ENCODE results near the gene CHRNA1. TPM values are rescaled to one million over a fixed set of nuclear protein-coding genes. Genes with fewer than 3 reads are reported as not detected.

CHRNA1 gene
- total and polyA plus RNA-seq, 2 of the 13 experiments (the other 11 are each of a cell fraction or from before 2014, with no cell fraction given): not detected

DNA sequence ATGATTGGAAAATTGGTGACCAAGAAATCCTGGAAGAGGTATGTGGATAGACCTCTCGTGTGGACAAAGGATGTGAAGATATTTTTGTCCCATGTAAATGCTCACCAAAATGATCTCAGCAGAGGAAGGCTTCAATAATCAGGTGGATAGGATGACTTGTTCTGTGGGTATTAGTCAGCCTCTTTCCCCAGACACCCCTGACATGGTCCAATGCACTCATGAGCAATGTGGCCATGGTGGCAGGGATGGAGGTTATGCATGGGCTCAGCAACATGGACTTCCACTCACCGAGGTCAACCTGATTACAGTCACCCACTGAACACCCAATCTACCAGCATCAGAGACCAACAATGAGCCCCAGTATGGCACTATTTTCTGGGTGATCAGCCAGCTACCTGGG, 20.2 kb downstream of the CHRNA1 start:
- peaks cover 0 to 27% of the 10 kb centered on the region in 2 experiments; a peak in 3 of 5 replicates for H3K27me3 ChIP-seq (ENCODE audit: control insufficient read depth in 1 of 2, insufficient read depth in 2 of 2, low read length in 2 of 2)
- no peak for ATAC-seq
- H3K9me3 ChIP-seq (ENCODE audit: low read length): no peaks in the 10 kb centered on the region
- H4K20me1 ChIP-seq (ENCODE audit: insufficient read depth, low read length): no peaks in the 10 kb centered on the region
- ChIA-PET POLR2A (no interaction called here), CTCF (ENCODE audit: low intra/inter-chr PET ratio, low total read pairs) (no interaction called here)
- WGBS (ENCODE audit: low lambda C conversion rate): 2% methylated on average over 2 of the region's 2 CpGs
- H3K4me2 ChIP-seq (ENCODE audit: low read depth, low read length): no peak overlapping the region
- H3K79me2 ChIP-seq (ENCODE audit: insufficient read depth, low read length): no peaks in the 10 kb centered on the region
- no peak overlapping the region for H3K27ac ChIP-seq (ENCODE audit: extremely low read length, insufficient read depth, low read length)
- H2AFZ ChIP-seq (ENCODE audit: low read length): no peak overlapping the region
- in situ Hi-C loops (cut with HindIII; ENCODE audit: extremely low pct_ligation_motif_present, low pct_unique_long_range_greater_than_20kb): no loop called here
- H3K4me3 ChIP-seq (replicated peaks in 1 of 3; ENCODE audit: insufficient read depth in 1 of 3, low read depth in 2 of 3, low read length in 3 of 3): no peak overlapping the region
- no peaks in the 10 kb centered on the region for H3K36me3 ChIP-seq (replicated peaks in 1 of 2; ENCODE audit: control insufficient read depth in 1 of 2, insufficient read depth in 2 of 2, low read length in 2 of 2)
- no peak for FAIRE-seq
- BruUV-seq (replicated peaks): no TSS peak
- intact Hi-C loops (cut with micrococcal nuclease; ENCODE audit: unreplicated experiment): no loop called here
- DNase-seq (ENCODE audit: low spot score): no peak
- no peak overlapping the region for H3K9ac ChIP-seq (ENCODE audit: insufficient read depth, low read depth, low read length)
- no peaks in the 10 kb centered on the region for H3K4me1 ChIP-seq (ENCODE audit: insufficient read depth, low read length)
- TF ChIP-seq HNF4G (IDR thresholded peaks at IDR 0.05; ENCODE audit: borderline replicate concordance, low read depth, low read length) (no peak), HNF4G (CRISPR knock-in tag; IDR thresholded peaks at IDR 0.05; ENCODE audit: borderline replicate concordance, low read depth) (no peak), ZNF572 (CRISPR knock-in tag; IDR thresholded peaks at IDR 0.05) (no peak), HOXD1 (CRISPR knock-in tag; IDR thresholded peaks at IDR 0.05) (no peak), PCBP2 (optimal IDR thresholded peaks at IDR 0.05; ENCODE audit: low read depth, low read length, poor library complexity, severe bottlenecking) (no peak), ZIK1 (CRISPR knock-in tag; IDR thresholded peaks at IDR 0.05; ENCODE audit: borderline replicate concordance, low read depth) (no peak), FOXA1 (IDR thresholded peaks at IDR 0.05) (no peak), FOXA1 (CRISPR knock-in tag; IDR thresholded peaks at IDR 0.05) (no peak), DPF2 (CRISPR knock-in tag; IDR thresholded peaks at IDR 0.05; ENCODE audit: borderline replicate concordance, low read depth) (no peak), ZMYM2 (CRISPR knock-in tag; IDR thresholded peaks at IDR 0.05) (no peak), MYC (CRISPR knock-in tag; IDR thresholded peaks at IDR 0.05; ENCODE audit: borderline replicate concordance) (no peak), SMARCC2 (IDR thresholded peaks at IDR 0.05) (no peak), GABPA (IDR thresholded peaks at IDR 0.05; ENCODE audit: low read depth, low read length) (no peak), GABPA (CRISPR knock-in tag; IDR thresholded peaks at IDR 0.05; ENCODE audit: low read depth) (no peak), NBN (conservative IDR thresholded peaks at IDR 0.05) (no peak), SCMH1 (CRISPR knock-in tag; IDR thresholded peaks at IDR 0.05; ENCODE audit: borderline replicate concordance) (no peak), MAFF (IDR thresholded peaks at IDR 0.05; ENCODE audit: low read depth, low read length) (no peak)
- TF ChIP-seq, protein P1, sequence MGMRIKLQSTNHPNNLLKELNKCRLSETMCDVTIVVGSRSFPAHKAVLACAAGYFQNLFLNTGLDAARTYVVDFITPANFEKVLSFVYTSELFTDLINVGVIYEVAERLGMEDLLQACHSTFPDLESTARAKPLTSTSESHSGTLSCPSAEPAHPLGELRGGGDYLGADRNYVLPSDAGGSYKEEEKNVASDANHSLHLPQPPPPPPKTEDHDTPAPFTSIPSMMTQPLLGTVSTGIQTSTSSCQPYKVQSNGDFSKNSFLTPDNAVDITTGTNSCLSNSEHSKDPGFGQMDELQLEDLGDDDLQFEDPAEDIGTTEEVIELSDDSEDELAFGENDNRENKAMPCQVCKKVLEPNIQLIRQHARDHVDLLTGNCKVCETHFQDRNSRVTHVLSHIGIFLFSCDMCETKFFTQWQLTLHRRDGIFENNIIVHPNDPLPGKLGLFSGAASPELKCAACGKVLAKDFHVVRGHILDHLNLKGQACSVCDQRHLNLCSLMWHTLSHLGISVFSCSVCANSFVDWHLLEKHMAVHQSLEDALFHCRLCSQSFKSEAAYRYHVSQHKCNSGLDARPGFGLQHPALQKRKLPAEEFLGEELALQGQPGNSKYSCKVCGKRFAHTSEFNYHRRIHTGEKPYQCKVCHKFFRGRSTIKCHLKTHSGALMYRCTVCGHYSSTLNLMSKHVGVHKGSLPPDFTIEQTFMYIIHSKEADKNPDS (CRISPR knock-in tag; IDR thresholded peaks at IDR 0.05): no peak
- TF ChIP-seq, protein P2, sequence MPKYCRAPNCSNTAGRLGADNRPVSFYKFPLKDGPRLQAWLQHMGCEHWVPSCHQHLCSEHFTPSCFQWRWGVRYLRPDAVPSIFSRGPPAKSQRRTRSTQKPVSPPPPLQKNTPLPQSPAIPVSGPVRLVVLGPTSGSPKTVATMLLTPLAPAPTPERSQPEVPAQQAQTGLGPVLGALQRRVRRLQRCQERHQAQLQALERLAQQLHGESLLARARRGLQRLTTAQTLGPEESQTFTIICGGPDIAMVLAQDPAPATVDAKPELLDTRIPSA (CRISPR knock-in tag; IDR thresholded peaks at IDR 0.05; ENCODE audit: borderline replicate concordance): no peak
- TF ChIP-seq, protein P3, sequence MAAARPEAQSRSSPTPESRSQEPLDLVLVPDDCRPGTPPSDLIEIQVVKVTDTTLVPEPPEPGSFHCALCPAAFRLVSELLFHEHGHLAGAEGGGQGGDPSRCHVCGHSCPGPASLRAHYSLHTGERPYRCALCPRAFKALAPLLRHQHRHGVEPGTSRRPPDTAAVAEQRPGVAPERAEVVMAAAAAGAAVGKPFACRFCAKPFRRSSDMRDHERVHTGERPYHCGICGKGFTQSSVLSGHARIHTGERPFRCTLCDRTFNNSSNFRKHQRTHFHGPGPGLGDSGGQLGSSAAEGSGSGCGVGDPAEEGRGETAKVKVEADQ (CRISPR knock-in tag; IDR thresholded peaks at IDR 0.05; ENCODE audit: borderline replicate concordance): no peak
- TF ChIP-seq, protein P4, sequence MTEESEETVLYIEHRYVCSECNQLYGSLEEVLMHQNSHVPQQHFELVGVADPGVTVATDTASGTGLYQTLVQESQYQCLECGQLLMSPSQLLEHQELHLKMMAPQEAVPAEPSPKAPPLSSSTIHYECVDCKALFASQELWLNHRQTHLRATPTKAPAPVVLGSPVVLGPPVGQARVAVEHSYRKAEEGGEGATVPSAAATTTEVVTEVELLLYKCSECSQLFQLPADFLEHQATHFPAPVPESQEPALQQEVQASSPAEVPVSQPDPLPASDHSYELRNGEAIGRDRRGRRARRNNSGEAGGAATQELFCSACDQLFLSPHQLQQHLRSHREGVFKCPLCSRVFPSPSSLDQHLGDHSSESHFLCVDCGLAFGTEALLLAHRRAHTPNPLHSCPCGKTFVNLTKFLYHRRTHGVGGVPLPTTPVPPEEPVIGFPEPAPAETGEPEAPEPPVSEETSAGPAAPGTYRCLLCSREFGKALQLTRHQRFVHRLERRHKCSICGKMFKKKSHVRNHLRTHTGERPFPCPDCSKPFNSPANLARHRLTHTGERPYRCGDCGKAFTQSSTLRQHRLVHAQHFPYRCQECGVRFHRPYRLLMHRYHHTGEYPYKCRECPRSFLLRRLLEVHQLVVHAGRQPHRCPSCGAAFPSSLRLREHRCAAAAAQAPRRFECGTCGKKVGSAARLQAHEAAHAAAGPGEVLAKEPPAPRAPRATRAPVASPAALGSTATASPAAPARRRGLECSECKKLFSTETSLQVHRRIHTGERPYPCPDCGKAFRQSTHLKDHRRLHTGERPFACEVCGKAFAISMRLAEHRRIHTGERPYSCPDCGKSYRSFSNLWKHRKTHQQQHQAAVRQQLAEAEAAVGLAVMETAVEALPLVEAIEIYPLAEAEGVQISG (CRISPR knock-in tag; IDR thresholded peaks at IDR 0.05): no peak
